ENCODE measurements around the gene ALDH1A3.

Gene ALDH1A3

DNA sequence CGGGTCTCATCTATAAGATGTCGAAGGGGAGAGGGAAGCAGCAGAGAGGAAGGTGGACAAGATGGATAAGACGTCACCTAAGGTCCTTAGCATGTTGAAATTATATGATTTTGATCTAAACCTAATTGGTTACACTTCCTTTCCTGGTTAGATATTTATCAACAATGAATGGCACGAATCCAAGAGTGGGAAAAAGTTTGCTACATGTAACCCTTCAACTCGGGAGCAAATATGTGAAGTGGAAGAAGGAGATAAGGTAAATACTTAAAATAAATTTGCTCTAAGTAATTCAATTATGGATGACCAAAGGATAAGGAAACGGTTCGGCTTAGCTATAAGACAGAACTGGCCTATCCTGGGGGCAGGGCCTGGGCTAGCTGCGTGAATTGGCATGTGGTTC is 5.5 kb downstream of the ALDH1A3 start:
- no peak for DNase-seq

DNA sequence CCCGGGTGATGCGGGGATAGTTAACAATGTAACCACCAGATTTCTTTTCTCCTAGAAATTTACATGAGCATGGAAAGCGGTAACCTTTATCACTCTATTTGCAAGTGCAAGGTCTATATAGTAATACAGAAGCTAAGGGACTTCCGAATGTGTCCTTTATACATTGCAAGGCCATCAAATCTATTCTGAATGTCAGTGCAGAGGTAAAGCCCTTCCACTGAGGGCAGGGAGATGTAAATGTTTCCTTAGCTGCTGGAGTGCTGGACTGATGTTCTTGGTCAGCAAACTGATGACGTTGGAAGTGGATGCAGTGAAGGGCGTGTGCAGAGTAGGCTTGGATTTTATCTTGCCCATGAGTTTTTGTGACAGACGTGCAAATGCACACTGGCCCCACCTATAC is 6.2 kb downstream of the ALDH1A3 start:
- DNase-seq = no peak

DNA sequence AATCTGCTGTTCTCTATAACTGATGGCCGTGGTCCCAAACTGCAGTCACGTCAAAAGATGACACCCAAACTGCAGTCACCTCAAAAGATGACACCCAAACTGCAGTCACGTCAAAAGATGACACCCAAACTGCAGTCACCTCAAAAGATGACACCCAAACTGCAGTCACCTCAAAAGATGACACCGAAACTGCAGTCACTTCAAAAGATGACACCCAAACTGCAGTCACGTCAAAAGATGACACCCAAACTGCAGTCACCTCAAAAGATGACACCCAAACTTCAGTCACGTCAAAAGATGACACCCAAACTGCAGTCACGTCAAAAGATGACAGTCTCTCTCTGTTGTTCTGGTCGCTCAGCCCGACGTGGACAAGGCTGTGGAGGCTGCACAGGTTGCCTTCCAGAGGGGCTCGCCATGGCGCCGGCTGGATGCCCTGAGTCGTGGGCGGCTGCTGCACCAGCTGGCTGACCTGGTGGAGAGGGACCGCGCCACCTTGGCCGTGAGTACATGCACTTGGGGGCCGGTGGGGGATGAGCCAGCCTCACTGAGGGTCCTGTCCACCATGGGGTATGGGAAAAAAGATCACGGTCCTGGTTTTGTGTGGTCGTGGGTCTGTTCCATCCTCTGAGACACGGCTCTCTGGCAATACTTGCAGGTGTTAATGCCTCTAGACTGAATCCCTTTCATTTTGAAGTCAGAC is 7.7 kb downstream of the ALDH1A3 start:
- DNase-seq = no peak

DNA sequence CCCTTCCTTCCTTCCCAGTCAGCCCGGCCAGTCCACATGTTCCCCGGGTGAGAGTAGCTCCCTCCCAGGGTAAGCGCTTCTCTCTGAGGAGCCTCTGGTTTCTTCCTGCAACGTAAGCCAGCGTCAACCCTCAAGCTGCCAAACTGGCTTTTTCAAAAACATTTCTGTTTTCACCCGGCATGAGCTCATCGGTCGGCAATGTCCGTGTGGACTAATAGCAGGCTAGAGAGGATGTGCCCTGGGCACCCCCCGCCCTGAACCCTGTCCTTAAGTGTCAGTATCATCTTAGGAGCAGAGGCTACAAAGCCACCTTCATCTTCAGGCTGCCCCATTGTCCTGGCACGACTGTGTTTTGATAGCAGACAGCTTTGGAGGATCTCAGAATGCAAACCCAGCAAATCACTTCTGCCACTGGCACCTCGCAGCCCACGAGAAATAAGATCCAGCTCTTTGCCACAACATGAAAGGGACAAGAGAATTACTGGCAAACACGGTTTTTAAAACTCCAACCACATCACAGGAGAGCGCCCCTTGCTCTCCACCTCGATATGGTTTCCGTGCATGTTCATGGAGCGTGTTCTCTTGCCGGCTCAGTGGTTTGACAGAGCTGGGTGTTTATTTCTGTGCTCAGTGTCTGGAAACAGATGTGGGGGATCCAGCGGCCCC is 9.9 kb downstream of the ALDH1A3 start:
- no peak for DNase-seq

DNA sequence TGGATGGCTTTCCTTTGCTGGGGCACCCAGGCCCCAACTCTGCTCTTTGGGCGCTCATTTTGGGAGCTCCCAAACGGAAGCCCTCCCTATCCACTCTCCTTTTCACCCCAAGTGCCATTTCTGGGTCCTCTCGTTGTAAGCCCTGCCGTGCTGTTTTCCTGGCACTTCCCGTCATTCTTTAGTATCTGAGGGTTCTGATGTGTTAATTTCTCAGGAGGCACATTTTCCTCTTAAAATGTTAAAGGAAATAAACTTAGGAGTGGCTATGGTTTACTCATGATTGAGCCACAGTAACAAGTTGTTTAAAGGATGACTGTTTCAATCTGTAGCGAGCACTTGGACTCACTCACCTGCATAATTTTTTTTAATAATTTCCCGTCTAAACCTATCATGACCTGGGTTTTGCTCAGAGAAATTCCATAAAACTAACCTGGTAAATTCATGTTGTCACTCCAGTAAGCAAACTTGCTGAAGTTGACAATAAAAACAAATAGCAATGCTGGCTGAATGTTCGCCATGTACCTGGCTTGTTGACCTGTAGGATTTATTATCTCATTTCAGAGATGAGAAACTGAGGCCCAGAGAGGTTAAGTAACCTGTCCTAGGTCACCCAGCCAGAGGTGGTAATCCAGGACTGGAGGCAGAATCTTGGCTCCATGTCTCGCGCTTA is 10.6 kb downstream of the ALDH1A3 start:
- no peak for DNase-seq

DNA sequence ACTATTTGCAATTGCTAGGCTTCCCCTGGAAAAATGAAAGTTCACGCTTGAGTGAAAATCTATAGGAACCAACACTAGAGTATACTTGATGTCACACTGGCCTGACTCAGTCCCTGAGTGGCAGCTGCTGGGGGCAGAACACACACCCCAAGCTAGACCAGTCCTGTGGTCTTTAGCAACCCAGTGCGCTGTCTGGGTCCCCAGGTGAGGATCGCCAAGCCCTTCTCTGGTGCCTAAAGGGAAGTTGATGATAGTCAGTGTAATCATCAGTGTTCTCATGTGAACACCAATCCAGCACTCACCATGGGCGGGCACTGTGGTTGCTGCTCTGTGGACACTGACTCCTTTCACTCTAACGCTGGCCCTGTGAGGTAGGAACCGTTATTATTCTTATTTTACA is 11.2 kb downstream of the ALDH1A3 start:
- DNase-seq = no peak

DNA sequence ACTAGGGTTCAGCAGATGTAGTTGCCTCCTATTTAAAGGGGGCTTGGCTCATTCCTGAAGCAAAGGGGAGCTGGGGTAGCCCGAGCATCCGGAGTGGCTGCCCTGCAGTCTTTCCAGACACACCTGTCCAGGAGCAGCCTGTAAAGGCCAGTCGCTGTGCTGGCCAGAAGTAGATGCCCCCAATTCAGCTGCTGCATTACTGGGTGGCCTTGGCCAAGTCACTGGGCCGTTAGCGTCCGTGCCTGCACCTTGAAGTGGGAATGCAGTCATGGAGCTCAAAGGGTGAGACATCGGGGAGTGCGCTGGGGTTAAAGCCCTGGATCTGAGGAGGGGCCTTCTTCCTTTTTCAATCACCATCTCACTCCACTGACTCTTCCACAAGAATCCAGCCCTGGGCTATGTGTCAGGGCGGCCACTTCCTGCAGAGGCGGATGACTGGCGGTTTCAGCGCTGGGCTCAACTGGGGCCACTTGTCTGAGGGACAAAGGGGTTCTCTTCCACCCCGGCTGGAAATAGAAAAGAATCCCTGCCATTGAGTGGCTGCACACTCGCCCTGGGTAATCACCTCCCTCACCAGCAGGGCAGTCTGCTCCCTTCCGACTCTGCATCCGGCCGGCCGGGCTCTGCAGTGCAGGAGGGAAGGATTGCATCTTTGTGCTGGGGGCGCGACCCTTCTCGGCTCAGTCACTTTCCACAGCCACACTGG is 11.8 kb downstream of the ALDH1A3 start:
- no peak for DNase-seq

DNA sequence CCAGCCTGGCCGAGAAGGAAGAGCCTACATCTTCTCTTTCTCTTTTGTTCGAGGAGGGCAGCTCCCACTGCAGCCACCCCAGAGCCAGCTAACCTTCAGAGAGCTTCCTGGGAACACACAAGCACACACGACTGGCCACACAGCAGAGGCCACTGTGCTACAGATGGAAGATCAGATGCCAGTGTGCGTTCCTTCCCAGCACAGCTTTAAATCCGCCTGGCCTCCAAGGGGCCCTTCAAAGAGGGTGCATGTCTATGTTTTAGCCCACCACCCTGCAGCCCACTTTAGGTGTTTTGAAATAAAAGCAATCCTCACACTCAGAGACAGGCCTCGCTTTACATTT is 12.4 kb downstream of the ALDH1A3 start:
- no peak for DNase-seq

DNA sequence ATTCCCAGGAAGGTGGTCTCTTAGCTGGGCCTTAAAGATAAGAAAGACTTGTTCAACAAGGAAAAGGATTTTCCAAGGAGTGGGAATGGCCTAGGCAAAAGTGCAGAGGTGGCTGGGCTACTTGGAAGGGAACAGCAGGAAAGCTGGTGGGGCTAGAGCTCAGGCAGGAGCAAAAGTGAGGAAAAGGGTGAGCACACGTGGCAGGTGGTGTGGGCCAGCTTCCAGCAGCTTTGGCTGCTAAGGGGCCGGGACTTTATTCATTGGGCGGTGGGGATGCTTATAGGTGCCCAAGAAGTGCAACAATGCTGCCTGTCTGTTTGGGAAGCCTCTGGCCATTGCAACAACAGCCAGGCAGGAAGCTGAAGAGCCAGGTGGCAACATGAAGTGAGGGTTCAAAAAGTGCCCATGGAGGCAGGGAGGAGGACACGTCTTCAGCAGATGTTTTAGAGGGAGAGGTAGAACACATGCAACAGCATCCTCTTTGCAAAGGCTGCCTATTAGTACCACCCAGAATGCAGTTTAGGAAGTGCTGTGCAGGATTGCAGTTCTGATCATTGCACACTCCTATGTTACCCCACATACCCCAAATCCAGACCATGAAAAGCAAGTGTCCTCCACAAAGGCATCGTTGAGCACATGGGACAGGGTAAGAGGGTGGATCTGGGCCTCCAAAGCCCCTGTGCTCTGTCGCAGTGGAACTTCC is 13.8 kb downstream of the ALDH1A3 start:
- DNase-seq = no peak

DNA sequence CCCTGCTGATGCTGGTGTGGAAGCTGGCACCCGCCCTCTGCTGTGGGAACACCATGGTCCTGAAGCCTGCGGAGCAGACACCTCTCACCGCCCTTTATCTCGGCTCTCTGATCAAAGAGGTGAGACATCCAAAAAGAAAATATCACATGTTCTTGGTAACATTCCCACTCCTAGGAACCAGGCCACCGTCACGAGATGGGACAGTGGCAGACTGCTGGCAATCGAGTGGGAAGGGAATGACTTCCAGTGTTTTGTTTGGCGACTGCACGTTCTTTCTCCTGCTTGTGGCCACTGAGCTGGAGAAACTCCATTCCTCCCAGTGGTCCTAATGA is 14.3 kb downstream of the ALDH1A3 start:
- no peak for DNase-seq

DNA sequence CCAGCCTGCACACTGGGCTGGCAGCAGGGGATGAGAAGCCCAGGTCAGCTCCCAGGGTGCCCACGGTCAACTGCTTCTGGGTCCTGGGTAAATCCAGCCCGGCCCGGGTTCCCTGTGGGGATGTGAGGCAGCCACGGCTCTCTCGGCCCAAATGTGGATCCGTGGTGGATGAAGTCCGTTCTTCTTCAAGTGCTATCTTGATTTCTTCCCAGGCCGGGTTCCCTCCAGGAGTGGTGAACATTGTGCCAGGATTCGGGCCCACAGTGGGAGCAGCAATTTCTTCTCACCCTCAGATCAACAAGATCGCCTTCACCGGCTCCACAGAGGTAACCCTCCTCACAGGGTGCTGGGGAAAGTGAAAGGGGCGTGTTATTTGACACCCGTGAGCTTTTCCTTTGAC is 16.1 kb downstream of the ALDH1A3 start:
- no peak for DNase-seq

DNA sequence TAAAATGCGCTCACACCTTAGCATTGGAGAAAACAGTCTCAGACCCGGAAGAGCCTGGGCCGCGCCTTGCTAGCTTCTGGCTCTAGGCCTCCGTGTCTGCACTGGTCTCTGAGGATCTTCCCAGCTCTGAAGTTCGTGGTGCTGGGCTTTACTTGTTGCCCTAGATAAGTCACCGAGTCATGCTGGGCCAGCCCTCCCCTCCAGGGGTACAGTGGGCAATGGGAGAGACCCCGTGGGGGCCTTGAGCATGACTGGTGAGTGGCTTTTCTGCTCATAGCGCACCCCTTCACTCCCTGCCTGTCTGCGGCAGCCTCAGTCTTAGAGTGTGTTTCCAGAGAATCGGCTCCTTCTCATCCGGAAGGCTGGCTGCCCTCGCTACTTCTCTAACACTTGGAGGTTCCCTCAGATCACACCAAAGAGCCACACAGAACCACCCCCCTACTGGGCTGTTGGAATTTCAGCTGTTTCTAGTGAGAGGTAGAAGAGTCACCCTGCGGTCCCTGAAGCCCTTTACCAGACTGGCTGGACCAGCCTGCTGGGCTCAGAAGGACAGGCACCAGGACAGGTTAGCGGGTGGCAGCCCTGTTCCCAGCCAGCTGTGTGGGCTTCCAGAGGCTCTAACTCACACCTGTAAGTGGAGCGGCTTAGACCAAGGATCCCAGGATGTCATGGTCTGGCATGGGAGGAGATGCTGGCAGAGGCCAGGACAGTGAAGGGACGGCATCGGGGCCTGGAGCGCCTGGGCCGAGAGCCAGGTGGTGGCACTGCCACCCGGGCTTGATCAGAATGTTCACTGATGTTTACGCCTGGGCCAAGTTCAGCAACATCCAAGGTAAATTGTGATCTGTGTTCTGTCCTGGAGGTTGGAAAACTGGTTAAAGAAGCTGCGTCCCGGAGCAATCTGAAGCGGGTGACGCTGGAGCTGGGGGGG is 17.9 kb downstream of the ALDH1A3 start:
- DNase-seq = no peak

DNA sequence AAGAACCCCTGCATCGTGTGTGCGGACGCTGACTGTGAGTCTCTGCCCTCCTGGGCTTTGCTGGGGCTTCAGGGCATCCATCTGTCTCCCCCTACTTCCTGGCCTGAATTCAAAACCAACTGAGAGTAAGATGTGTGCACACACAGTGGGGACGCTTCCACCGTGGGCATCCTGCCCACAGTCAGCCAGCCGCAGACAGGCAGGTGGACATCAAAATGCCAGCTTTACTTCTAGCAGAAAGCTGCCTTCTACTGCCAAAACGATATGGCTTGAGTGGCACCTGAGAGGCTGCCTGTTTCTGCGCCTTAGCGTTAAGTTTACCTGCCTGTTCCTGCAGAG is 18.5 kb downstream of the ALDH1A3 start:
- DNase-seq = no peak

DNA sequence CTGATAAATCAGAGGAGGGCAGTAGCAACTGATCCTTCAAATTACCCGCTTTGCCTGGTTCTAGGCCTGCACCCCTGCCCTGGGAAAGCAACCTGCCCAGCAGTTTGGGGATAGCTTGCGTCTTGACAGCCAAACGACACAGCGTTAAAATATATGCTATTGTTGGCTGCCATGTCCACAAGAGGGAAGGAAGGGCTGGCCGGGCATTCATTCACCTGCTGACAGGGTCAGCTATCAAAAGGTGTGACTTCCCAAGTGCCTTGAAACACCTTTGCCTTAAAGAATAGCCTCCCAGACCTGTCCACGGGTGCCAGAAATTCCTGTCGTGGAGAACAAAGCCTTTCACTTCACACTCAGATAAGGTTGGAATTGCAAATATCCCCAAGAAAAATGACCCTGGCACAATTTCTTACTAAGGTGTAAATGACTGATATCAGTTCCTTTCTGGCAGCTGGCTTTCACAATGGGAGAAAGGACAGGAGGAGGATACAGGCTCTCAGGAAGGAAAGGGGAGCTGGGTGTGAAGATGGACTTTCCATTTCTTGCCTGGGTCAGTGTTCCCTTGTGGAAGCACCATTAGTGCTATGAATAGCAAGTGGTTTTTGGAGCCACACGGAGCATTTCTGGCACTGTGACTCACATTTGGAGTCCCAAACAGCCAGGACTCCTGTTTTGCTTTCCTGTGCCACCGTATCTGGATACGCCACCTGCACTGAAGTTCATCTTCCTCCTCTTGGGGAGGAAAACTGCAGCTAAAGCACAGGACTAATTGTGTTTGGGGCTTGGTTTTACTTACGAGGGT is 19.2 kb downstream of the ALDH1A3 start:
- no peak for DNase-seq

DNA sequence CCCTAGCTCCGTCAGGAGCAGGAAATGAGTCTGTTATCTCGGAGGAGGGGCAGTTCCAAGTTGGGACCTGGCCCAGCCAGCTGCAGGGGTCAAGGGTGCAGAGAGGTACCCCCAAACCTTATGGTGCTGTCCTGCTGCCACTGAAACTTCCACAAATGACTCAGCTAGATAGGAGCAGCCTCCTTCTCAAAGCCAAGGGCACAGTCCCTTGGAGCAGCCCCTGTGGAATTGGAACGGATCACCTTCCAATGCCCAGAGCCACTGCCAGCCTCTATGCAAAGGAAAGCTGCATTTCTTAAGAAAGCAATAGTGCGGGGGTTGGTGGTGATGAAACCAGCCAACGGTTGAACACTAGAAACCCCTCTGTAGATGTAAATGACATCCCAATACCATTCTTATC is 20.0 kb downstream of the ALDH1A3 start:
- DNase-seq = no peak

DNA sequence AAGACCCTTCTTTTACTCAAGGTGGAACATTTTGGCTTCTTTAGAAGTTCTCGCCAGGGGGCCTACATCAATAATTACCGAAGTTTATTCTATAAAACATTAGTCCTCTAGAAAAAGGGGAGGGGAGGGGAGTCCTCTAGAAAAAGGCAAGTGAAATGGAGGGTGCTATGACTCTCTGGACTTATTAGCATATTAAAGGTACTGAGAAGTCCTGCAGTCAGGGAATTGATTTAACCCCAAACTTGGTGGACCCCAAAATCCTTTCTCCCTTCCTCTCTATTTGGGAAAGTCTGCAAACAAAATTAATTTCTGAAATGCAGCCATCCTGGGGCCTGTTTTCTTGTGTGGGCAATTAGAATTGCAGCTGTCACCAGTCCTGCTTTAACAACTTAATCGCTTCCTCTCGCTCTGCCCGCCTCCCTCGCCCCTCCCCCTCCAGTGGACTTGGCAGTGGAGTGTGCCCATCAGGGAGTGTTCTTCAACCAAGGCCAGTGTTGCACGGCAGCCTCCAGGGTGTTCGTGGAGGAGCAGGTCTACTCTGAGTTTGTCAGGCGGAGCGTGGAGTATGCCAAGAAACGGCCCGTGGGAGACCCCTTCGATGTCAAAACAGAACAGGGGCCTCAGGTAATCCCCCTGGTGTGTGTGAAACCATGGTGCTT is 20.6 kb downstream of the ALDH1A3 start:
- no peak for DNase-seq

DNA sequence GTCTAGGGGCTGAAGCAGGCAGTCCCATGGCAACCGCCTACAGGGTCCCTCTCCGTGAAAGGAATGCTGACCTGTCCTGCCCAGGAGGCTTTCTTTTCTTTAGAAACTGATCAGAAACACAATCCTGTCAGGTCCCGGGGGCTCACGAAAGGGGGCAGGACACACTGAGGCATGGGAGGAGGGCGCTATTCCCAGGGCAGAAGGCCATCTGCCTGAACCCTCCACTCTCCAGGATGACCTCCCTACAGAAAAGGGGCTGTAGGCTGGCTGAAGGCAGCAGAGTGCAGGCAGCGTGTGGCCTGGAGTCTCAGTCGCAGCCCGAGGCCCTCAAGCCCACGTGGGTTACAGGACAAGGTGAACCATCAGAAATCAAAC is 21.2 kb downstream of the ALDH1A3 start:
- DNase-seq = no peak

DNA sequence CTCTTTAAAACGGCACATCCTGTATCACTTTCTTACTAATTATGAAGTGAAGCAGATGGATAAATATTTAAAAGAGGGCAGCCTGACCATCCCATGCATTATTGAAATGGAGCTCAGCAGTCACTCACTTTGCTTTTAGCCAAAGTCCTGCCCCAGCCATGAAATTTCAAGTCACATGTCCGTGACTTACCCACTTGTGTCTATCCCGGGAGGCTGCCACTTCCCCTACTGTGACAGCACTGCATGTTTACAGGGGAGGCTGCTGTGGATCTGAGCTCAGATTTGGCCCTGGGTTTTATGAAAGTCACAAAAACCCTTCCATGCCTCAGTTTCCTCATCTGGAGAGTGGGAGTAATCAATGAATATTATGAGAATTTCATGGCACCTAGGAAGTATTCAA is 21.7 kb downstream of the ALDH1A3 start:
- DNase-seq = no peak

DNA sequence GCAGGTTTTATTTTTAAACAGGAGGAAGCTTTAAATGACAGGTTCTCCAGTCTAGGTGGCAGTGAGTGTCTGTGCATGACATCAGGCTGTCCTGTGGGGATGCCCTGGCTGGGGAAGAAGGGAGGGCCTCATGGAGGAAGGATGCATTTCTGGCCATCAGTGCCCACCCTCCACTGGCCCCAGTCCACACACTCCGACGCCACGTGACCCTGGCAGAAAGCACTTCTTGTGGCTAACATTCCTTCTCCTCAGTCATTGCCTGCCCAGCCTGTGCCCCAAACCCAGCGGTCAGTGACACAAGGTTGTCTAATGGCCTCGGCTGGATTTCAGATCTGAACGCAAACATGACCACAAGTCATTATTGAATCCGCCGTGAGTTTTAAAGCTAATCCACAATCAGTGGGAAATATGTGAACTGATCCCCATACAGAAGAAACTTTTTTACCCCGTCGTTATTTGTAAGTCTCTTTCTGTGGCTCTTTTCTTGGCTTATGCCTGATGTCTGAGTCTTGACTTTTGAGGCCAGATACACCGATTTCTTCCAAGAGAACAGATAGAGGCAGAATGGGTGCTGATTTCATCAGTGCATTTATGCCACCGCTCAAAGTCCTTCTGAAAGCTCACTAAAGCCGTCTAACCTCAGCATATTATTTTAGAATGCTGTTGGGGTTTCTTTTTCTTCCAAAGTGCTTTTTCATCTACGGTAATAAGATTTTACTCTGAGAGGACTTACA is 22.2 kb downstream of the ALDH1A3 start:
- DNase-seq = no peak
